Inferior parietal cortex (tissue), 1 donor: ENCODE measurements around the gene GNPTAB.

Experiments used
- DNase-seq: peaks from one replicate; pipeline ENCODE4 v3.0.0-alpha.2; 2016; ENCODE audit errors: extremely low spot score

GNPTAB gene

GRCh38 chr12:101696251-101697196 is 134.2 kb downstream of the GNPTAB start:
- DNase-seq: peak; percentile 59

- DNase-seq: no peak
Observed at GRCh38 chr12:101695706-101696105, 135.1 kb downstream of the GNPTAB start.
